ENCODE results near the gene UBASH3B. TPM values are rescaled to one million over a fixed set of nuclear protein-coding genes. Genes with fewer than 3 reads are reported as not detected.

The UBASH3B gene
- total RNA-seq, 1 experiment from 2014 or later = 8.0 TPM

- Histone ChIP-seq H2BK12ac (ENCODE audit: insufficient read length, low read depth, low read length) (no peak overlapping the region), H3K4me2 (ENCODE audit: insufficient read depth, insufficient read length, low read length) (no peak overlapping the region), H3K4me1 (ENCODE audit: insufficient read depth, low read length) (no peaks in the 10 kb centered on the region), H2AK5ac (ENCODE audit: insufficient read length, low read length) (no peak overlapping the region), H3K56ac (ENCODE audit: insufficient read length, low read depth, low read length) (no peak overlapping the region), H4K20me1 (ENCODE audit: control insufficient read depth, insufficient read depth, insufficient read length) (no peaks in the 10 kb centered on the region), H3K14ac (ENCODE audit: insufficient read depth, low read length) (no peak overlapping the region), H3K27me3 (ENCODE audit: insufficient read depth, low read length) (no peaks in the 10 kb centered on the region), H3K27ac (ENCODE audit: insufficient read length, low read depth, low read length) (no peak overlapping the region), H3K9me3 (ENCODE audit: control insufficient read depth, low read depth, low read length) (no peaks in the 10 kb centered on the region), H3K79me2 (ENCODE audit: insufficient read depth, low read length) (no peaks in the 10 kb centered on the region), H3K18ac (ENCODE audit: insufficient read length, low read depth, low read length) (no peak overlapping the region), H4K5ac (ENCODE audit: insufficient read length, low read depth, low read length) (no peak overlapping the region), H4K91ac (ENCODE audit: insufficient read length, low read depth, low read length) (no peak overlapping the region), H3K9ac (ENCODE audit: extremely low read depth, insufficient read length, low read length) (no peak overlapping the region), H3K23me2 (ENCODE audit: insufficient read length, low read depth, low read length, poor library complexity, severe bottlenecking) (no peaks in the 10 kb centered on the region), H2BK5ac (ENCODE audit: insufficient read length, low read length) (no peak overlapping the region), H3T11ph (ENCODE audit: low read length) (no peak overlapping the region), H2BK20ac (ENCODE audit: low read depth, low read length, poor library complexity, severe bottlenecking) (no peak overlapping the region), H2BK120ac (ENCODE audit: low read depth, low read length, poor library complexity, severe bottlenecking) (no peak overlapping the region), H4K8ac (replicated peaks; ENCODE audit: insufficient read length, low read depth, low read length) (no peak overlapping the region), H3K4ac (ENCODE audit: low read depth, low read length) (no peak overlapping the region), H2BK15ac (ENCODE audit: low read depth, low read length) (no peak overlapping the region), H2AFZ (ENCODE audit: low read length) (no peak overlapping the region), H3K79me1 (ENCODE audit: insufficient read depth, low read depth, low read length, poor library complexity, severe bottlenecking) (no peaks in the 10 kb centered on the region), H3K23ac (ENCODE audit: insufficient read length, low read depth, low read length) (no peak overlapping the region)
- no CpG with 5 or more reads among the region's 3 CpGs for WGBS (ENCODE audit: extremely low coverage, insufficient read length, low lambda C conversion rate)
- TF ChIP-seq CTCF (conservative IDR thresholded peaks at IDR 0.05) = no peak
- Mint-ChIP-seq H3K27ac (no peak overlapping the region), H3K4me3 (no peak overlapping the region), H3K9me3 (no peaks in the 10 kb centered on the region; a peak in 1 of 5 replicates), H3K36me3 (ENCODE audit: insufficient read depth in 1 of 3, low read depth in 3 of 3) (no peaks in the 10 kb centered on the region; a peak in 1 of 7 replicates), H3K27me3 (ENCODE audit: low read depth) (no peaks in the 10 kb centered on the region), H3K4me1 (no peaks in the 10 kb centered on the region)
- DNase-seq = no peak
Observed at GRCh38 chr11:122698392-122698791, 42.9 kb downstream of the UBASH3B start.
